ENCODE measurements around the gene CUL7. TPM values are rescaled to one million over a fixed set of nuclear protein-coding genes. Genes with fewer than 3 reads are reported as not detected.

CUL7 gene
- total RNA-seq, 1 donor = 48.5 TPM

DNA sequence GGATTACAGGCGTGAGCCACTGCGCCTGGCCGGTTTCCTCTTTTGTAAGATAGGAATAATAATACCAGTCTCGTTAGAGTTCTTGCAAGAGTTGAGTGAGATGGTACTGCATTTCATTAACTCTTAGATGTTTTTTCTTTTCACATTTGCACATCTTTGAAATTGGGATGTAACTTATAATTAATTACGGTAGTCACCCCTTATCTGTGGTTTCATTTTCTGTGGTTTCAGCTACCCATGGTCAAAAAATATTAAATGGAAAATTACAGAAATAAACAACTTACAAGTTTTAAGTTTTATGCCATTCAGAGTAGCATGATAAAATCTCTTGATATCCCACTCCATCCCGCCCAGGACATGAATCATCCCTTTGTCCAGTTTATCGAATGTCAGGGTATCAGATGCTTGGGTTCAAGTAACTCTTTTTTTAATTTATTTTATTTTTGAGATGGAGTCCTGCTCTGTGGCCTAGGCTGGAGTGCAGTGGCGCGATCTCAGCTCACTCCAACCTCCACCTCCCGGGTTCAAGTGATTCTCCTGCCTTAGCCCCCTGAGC is 37.9 kb upstream of the CUL7 start:
- Histone ChIP-seq H3K27ac (ENCODE audit: low read depth, low read length) (no peak overlapping the region), H3K27me3 (ENCODE audit: insufficient read depth, low read length) (no peaks in the 10 kb centered on the region), H2AFZ (ENCODE audit: low read length) (no peak overlapping the region), H3K9me3 (ENCODE audit: low read depth, low read length) (no peaks in the 10 kb centered on the region), H3K4me2 (ENCODE audit: insufficient read depth, low read length) (no peak overlapping the region), H4K20me1 (ENCODE audit: insufficient read depth, low read length) (peaks cover 41% of the 10 kb centered on the region), H3K4me3 (ENCODE audit: insufficient read depth, low read length) (no peak overlapping the region), H3K36me3 (ENCODE audit: insufficient read depth, low read length) (no peaks in the 10 kb centered on the region), H3K4me1 (ENCODE audit: insufficient read depth, low read length) (peaks cover 41% of the 10 kb centered on the region), H3K79me2 (ENCODE audit: insufficient read depth, low read length) (peaks cover 83% of the 10 kb centered on the region)
- TF ChIP-seq, protein P1, sequence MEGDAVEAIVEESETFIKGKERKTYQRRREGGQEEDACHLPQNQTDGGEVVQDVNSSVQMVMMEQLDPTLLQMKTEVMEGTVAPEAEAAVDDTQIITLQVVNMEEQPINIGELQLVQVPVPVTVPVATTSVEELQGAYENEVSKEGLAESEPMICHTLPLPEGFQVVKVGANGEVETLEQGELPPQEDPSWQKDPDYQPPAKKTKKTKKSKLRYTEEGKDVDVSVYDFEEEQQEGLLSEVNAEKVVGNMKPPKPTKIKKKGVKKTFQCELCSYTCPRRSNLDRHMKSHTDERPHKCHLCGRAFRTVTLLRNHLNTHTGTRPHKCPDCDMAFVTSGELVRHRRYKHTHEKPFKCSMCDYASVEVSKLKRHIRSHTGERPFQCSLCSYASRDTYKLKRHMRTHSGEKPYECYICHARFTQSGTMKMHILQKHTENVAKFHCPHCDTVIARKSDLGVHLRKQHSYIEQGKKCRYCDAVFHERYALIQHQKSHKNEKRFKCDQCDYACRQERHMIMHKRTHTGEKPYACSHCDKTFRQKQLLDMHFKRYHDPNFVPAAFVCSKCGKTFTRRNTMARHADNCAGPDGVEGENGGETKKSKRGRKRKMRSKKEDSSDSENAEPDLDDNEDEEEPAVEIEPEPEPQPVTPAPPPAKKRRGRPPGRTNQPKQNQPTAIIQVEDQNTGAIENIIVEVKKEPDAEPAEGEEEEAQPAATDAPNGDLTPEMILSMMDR (IDR thresholded peaks at IDR 0.05; ENCODE audit: extremely low read depth, low read depth, low read length) = no peak
- peak; percentile 57 for DNase-seq (ENCODE audit: insufficient read length, low spot score, missing footprints)

DNA sequence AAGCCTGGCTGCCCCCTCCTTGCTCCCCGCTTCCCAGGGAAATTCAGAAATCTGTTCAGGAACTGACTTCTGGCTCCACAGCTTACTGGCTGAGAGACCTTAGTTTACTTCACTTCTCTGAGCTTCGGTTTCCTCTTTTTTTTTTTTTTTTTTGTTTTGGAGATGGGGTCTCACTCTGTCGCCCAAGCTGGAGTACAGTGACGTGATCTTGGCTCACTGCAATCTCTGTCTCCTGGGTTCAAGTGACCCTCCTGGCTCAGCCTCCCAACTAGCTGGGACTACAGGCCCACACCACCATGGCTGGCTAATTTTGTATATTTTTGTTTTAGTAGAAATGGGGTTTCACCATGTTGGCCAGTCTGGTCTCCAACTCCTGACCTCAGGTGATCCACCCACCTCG is 37.4 kb upstream of the CUL7 start:
- peak overlapping the region; percentile 35 for H3K27ac ChIP-seq (ENCODE audit: low read depth, low read length)
- peaks cover 42% of the 10 kb centered on the region for H4K20me1 ChIP-seq (ENCODE audit: insufficient read depth, low read length)

DNA sequence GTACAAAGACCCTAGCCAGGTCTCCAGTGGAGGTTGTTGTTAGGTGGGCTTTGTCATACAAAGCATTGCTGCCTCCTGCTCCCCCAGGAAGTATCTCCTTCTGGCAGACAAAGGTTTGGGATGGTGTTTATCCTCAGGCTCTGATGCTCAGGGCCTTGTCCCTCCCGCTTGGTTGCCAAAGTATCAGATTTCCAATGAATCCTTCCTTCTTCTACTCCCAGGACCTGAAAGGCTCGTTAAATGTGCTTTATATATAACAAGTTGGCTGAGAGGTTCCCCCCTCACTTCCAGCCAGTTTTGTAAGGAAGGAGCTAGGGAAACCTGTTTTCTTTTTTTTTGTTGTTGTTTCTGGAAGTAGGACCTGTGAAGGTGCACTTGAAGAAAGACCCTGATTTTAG is 36.9 kb upstream of the CUL7 start:
- H3K27me3 ChIP-seq (ENCODE audit: insufficient read depth, low read length) = no peaks in the 10 kb centered on the region
- no peak overlapping the region for H3K4me3 ChIP-seq (ENCODE audit: insufficient read depth, low read length)
- no peaks in the 10 kb centered on the region for H3K36me3 ChIP-seq (ENCODE audit: insufficient read depth, low read length)
- no peaks in the 10 kb centered on the region for H3K9me3 ChIP-seq (ENCODE audit: low read depth, low read length)
- peaks cover 80% of the 10 kb centered on the region for H3K79me2 ChIP-seq (ENCODE audit: insufficient read depth, low read length)
- H4K20me1 ChIP-seq (ENCODE audit: insufficient read depth, low read length) = peaks cover 45% of the 10 kb centered on the region
- no peak overlapping the region for H2AFZ ChIP-seq (ENCODE audit: low read length)
- peaks cover 40% of the 10 kb centered on the region for H3K4me1 ChIP-seq (ENCODE audit: insufficient read depth, low read length)
- no peak for DNase-seq (ENCODE audit: insufficient read length, low spot score, missing footprints)
- TF ChIP-seq, protein P1 (IDR thresholded peaks at IDR 0.05; ENCODE audit: extremely low read depth, low read depth, low read length) = no peak
- no peak overlapping the region for H3K4me2 ChIP-seq (ENCODE audit: insufficient read depth, low read length)
- peak overlapping the region; percentile 35 for H3K27ac ChIP-seq (ENCODE audit: low read depth, low read length)

More for the DNA sequence above, 37.4 kb upstream of the CUL7 start:
- Histone ChIP-seq H3K4me3 (ENCODE audit: insufficient read depth, low read length) (no peak overlapping the region), H3K36me3 (ENCODE audit: insufficient read depth, low read length) (no peaks in the 10 kb centered on the region), H3K4me2 (ENCODE audit: insufficient read depth, low read length) (no peak overlapping the region), H2AFZ (ENCODE audit: low read length) (no peak overlapping the region), H3K79me2 (ENCODE audit: insufficient read depth, low read length) (peaks cover 82% of the 10 kb centered on the region), H3K27me3 (ENCODE audit: insufficient read depth, low read length) (no peaks in the 10 kb centered on the region), H3K9me3 (ENCODE audit: low read depth, low read length) (no peaks in the 10 kb centered on the region), H3K4me1 (ENCODE audit: insufficient read depth, low read length) (peaks cover 41% of the 10 kb centered on the region)
- TF ChIP-seq, protein P1 (IDR thresholded peaks at IDR 0.05; ENCODE audit: extremely low read depth, low read depth, low read length) = no peak
- DNase-seq (ENCODE audit: insufficient read length, low spot score, missing footprints) = no peak

DNA sequence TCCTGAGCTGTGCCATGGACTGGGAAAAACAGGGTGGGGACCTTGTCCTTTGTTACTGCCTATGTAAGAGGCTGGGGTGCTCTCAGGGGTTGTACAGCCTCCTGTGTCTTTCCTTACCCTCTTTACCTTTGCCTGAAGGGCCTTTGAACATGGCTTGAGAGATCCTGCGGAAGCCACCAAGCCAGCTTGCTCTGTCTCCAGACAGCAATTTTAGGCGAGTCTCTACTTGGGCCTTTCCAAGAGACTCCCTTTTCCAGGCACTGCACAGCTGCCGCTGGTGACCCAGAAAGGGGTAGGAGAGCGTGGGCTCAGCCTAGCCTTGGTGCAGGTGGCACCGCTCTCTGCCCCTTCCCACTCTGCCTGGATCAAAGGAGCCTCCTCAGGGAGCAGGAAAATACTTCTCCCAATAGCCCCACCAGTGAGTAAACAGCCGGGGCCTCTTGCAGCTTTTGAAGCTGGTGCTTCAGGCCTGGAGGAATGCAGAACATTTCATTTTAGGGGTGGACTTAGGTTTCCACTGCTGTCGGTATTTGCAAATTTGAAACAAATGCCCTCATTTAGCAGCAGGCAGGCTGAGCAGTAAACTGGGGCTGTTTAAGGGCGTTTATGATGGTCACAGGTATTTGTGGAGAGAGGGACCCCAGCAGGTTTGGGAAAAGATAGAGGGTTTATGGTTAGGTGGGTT is 36.4 kb upstream of the CUL7 start:
- TF ChIP-seq, protein P1 (IDR thresholded peaks at IDR 0.05; ENCODE audit: extremely low read depth, low read depth, low read length) = no peak
- Histone ChIP-seq H4K20me1 (ENCODE audit: insufficient read depth, low read length) (peaks cover 45% of the 10 kb centered on the region), H3K4me2 (ENCODE audit: insufficient read depth, low read length) (no peak overlapping the region), H3K9me3 (ENCODE audit: low read depth, low read length) (no peaks in the 10 kb centered on the region), H3K4me1 (ENCODE audit: insufficient read depth, low read length) (peaks cover 37% of the 10 kb centered on the region), H3K79me2 (ENCODE audit: insufficient read depth, low read length) (peaks cover 81% of the 10 kb centered on the region), H3K36me3 (ENCODE audit: insufficient read depth, low read length) (no peaks in the 10 kb centered on the region), H3K27me3 (ENCODE audit: insufficient read depth, low read length) (no peaks in the 10 kb centered on the region), H3K4me3 (ENCODE audit: insufficient read depth, low read length) (no peak overlapping the region), H2AFZ (ENCODE audit: low read length) (no peak overlapping the region), H3K27ac (ENCODE audit: low read depth, low read length) (peak overlapping the region; percentile 35)
- DNase-seq (ENCODE audit: insufficient read length, low spot score, missing footprints) = peak; percentile 44

Data from osteoblast (primary cell).